Neural cell (in vitro differentiated cells): Measurements from ENCODE around the gene TNS3.

Experiments used
- EP300 ChIP-seq: fragments of 450-650 bp; conservative IDR thresholded peaks from 2 replicates; pipeline ENCODE4 v1.6.1; 2014; ENCODE audit warnings: antibody characterized with exemption, mild to moderate bottlenecking, moderate library complexity; ENCODE audit not compliant: poor library complexity, severe bottlenecking
- TF ChIP-seq, protein P1 (sequence below): fragments of 450-650 bp; IDR thresholded peaks from 2 replicates; pipeline ENCODE4 v1.5.1; 2014; ENCODE audit warnings: antibody characterized with exemption, mild to moderate bottlenecking, moderate library complexity; ENCODE audit not compliant: poor library complexity, severe bottlenecking

DNA sequence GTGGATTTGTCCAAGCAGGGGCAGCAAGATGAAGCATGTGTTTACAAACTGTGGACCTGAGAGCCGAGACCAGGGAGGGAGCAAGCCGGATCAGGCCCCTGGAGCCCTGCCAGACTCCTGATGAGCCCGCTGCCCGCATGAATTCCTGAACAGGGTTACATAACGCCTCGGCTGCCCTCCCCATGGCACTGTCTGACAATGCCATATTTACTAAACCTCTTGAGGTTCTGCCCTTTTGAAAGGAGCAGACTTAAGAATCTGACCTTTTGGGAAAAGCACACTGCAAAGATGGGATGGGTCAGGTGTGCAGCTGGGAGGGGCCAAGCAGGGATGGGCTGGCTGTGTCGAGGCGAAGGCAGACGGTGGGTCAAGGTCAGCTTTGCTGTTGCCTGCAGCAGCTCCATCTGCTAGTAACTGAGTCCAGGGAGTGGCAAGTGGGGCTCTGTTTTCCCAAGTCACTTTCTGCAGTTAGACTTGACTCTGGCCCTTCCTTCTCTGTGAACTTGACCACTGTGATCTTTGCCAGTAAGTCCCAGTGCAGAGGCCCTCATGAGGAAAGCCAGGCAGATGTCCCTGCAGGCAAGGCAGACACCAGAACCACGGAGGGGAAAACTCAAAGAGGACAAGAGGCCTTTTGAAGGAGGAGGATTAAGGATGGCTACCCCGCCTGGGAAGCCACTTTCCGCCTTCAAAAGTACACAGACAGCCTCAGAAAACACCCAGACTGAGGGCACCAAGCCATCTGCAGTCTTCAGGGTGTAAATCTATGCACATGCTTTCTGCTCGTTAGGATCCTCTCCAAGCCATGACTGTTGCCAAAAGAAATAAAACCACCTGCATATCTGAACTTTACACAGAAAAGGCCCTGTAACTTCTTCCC is 175.8 kb downstream of the TNS3 start:
- no peak for TF ChIP-seq EP300
- TF ChIP-seq, protein P1, sequence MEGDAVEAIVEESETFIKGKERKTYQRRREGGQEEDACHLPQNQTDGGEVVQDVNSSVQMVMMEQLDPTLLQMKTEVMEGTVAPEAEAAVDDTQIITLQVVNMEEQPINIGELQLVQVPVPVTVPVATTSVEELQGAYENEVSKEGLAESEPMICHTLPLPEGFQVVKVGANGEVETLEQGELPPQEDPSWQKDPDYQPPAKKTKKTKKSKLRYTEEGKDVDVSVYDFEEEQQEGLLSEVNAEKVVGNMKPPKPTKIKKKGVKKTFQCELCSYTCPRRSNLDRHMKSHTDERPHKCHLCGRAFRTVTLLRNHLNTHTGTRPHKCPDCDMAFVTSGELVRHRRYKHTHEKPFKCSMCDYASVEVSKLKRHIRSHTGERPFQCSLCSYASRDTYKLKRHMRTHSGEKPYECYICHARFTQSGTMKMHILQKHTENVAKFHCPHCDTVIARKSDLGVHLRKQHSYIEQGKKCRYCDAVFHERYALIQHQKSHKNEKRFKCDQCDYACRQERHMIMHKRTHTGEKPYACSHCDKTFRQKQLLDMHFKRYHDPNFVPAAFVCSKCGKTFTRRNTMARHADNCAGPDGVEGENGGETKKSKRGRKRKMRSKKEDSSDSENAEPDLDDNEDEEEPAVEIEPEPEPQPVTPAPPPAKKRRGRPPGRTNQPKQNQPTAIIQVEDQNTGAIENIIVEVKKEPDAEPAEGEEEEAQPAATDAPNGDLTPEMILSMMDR = no peak
